H1 (cell line): Measurements from ENCODE around the gene MFAP5.

ENCODE experiments used
- KDM1A ChIP-seq: fragments of 200-600, 300-600 bp; sonication (generic); IDR thresholded peaks from 2 replicates; pipeline ENCODE4 v1.7.1; 2016; ENCODE audit warnings: mild to moderate bottlenecking, low read length, borderline replicate concordance
- POLR2AphosphoS5 ChIP-seq: IDR thresholded peaks from 2 replicates; pipeline ENCODE4 v1.6.1; 2011; ENCODE audit warnings: low read depth, low read length

DNA sequence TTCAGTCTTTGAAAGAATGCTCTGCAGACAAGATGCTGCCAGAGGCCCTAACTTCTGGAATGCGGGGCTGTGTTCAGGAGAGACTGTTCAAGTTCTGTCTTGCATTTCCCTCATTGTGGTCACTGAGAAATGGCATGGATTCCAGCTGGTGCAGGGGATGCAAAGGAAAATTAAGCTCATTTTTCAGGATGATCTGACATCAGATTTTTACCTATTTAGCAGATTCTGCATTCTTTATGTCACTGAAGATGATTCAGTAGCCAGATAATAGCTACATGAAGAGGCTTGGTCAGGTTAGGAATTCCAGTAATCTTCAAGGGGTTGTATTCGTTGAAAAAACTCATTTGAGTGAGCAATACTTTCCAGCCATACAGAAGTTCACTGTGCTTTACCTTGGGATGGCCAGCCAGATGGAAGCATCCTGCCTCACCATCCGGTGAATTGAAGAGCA is 16.1 kb upstream of the MFAP5 start:
- TF ChIP-seq KDM1A (no peak), POLR2AphosphoS5 (no peak)
